ENCODE results near the gene SRSF11.
"Not testable (repeated sequence)": the region's sequence is repeated elsewhere in the genome, so short reads cannot be mapped to it uniquely, and the experiment has no call there.

The SRSF11 gene, protein sequence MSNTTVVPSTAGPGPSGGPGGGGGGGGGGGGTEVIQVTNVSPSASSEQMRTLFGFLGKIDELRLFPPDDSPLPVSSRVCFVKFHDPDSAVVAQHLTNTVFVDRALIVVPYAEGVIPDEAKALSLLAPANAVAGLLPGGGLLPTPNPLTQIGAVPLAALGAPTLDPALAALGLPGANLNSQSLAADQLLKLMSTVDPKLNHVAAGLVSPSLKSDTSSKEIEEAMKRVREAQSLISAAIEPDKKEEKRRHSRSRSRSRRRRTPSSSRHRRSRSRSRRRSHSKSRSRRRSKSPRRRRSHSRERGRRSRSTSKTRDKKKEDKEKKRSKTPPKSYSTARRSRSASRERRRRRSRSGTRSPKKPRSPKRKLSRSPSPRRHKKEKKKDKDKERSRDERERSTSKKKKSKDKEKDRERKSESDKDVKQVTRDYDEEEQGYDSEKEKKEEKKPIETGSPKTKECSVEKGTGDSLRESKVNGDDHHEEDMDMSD

DNA sequence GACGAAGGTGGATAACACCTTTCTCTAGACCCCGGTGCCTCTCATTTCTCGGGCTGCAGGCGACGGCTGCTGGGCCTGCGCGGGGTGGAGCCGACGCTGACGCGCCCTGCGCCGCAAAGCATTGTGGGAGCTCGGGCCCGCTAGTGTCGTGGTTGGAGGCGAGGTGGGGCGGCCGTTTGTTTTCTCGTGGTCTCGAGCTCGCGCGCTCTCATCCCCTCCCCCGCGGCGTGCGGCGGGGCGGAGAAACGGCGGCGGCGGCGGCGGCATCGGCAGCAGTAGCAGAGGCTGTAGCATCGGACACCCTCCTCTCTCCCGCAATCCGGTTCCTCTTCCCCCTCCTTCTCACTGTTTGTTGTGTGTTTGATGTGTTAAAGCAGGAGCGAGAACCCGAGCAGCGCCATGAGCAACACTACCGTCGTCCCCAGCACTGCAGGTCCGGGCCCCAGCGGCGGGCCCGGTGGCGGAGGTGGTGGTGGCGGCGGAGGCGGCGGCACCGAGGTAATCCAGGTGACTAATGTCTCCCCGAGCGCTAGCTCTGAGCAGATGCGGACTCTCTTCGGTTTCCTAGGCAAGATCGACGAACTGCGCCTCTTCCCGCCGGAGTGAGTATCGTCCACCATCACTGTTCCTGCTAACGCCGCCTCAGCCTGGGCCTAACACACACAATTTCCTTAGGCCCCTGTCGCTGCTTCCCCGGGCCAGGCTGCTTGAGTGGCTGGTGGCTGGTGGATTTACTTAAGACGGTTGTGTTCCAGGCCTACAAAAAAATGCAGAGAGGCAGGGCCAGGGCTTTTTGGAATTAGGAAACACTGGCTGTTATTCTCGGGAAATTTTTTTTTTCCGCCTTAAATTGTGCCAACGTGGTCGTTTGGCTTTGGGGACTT is at the start of gene SRSF11:
Gene SRSF11, plus strand, starts transcription at position 143 of the 884 bp plus-strand sequence. Its CDS starts 257 bp downstream, at position 400.
- peak; percentile 92 to 93 for DNase-seq (ENCODE audit: low read depth in 2 of 2)

DNA sequence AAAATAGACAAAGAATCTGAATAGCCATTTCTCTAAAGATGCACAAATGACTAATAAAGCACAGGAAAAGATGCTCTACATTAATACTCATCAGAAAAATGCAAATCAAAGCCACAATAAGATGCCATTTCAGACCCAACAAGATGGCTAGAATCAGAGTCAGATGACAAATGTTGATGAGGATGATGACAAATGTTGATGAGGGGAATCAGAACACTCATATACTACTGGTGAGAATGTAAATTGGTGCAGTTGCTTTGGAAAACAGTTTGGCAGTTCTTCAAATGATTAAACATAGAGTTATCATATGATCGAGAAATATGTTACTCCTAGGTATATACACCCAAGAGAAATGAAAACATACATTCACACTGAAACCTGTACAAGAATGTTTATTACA is 49.7 kb upstream of the SRSF11 start:
- DNase-seq (ENCODE audit: low read depth in 2 of 2), result no peak

DNA sequence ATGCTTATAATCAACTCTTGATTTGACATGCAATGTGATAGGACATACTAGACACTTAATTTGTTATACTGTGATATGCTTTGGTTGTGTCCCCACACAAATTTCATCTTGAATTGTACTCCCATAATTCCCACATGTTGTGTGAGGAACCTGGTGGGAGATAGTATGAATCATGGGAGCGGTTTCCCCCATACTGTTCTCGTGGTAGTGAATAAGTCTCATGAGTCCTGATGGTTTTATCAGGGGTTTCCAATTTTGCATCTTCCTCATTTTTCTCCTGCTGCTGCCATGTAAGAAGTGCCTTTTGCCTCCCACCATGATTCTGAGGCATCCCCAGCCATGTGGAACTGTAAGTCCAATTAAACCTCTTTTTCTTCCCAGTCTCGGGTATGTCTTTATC is 36.0 kb upstream of the SRSF11 start:
- not testable (repeated sequence) for DNase-seq (ENCODE audit: low read depth in 2 of 2)

DNA sequence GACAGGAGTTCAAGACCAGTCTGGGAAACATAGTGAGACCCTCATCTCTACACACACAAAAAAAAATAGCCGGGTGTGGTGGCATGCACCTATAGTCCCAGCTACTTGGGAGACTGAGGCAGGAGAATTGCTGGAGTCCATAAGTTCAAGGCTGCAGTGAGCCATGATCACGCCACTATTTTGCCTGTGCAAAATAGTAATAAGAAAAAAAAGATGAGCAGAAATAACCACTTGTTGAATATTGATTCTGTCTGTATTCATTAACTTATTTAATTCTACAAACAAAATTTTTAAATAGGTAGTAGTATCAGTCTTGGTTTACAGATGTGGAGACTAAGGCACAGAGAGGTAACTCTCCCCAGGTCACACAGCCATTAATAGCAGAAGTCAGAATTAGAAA is 32.7 kb upstream of the SRSF11 start:
- no peak for DNase-seq (ENCODE audit: low read depth in 2 of 2)

DNA sequence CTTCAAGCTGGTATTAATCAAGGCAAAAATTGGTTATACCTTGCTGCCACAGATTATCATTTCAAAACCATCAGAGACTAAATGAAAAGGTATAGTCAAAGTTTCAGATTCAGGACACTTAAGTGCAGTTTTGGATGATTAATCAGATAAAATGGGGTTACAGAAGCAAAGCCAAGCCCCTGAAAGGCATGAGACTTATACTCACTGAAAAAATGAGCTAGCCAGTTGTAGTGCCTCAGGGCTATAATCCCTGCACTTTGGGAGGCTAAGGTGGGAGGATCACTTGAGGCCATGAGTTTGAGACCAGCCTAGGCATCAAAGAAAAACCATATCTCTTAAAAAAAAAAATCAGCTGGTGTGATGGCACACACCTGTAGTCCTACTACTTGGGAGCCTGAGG is 31.0 kb upstream of the SRSF11 start:
- DNase-seq (ENCODE audit: low read depth in 2 of 2), result no peak

DNA sequence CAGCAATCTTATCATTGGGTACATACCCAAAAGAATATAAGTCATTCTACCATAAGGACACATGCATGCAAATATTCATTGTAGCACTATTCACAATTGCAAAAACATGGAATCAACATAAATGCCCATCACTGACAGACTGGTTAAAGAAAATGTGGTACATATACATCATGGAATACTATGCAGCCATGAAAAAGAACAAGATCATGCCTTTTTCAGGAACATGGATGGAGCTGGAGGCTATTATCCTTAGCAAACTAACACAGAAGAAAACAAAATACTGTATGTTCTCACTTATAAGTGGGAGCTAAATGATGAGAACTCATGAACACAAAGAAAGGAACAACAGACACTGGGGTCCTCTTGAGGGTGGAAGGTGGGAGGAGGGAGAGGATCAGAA is 28.7 kb upstream of the SRSF11 start:
- DNase-seq (ENCODE audit: low read depth in 2 of 2), result not testable (repeated sequence)

DNA sequence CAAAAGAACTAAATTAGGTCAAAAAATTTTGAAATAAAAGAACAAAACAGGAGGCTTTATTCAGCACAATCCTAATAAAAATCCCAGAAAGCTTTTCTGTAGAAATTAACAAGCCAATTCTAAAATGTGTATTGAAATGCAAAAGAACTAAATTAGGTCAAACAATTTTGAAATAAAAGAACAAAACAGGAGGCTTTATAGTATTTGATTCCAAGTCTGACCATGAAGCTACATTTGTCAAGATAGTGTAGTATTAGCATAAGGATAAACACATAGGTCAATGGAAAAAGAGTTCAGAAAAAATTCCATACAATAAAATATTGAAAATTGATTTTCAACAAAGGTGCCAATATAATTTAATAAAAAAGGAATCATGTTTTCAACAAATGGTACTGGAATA is 26.6 kb upstream of the SRSF11 start:
- DNase-seq (ENCODE audit: low read depth in 2 of 2), result no peak

DNA sequence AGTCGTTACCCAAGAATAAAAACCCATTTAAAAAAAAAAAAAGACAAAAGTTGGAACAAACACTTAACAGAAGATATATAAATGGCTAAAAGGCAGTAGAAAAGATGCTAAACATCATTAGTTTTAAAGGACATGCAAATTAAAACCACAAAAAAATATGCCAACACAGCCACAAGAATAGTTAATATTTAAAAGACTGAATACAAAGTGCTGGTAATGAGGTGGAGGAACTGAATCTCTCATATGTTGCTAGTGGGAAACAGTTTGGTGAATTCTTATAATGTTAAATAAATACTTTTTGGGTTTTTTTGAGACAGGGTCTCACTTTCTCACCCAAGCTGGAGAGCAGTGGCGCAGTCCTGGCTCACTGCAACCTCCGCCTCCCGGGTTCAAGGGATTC is 25.8 kb upstream of the SRSF11 start:
- no peak for DNase-seq (ENCODE audit: low read depth in 2 of 2)

DNA sequence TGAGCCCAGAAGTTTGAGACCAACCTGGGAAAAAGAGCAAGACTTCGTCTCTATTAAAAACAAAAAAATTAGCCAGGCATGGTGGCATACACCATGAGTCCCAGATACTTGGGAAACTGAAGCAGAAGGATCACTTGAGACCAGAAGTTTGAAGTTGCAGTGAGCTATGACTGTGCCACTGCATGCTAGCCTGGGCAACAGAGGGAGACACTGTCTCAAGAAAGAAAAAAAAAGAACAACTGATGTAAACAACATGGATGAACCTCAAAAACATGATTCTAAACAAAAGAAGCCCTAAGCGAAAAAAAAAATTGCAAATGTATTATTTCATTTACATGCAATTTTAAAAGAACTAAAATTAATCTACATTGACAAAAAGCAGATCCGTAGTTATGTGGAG is 24.8 kb upstream of the SRSF11 start:
- DNase-seq (ENCODE audit: low read depth in 2 of 2), result no peak

DNA sequence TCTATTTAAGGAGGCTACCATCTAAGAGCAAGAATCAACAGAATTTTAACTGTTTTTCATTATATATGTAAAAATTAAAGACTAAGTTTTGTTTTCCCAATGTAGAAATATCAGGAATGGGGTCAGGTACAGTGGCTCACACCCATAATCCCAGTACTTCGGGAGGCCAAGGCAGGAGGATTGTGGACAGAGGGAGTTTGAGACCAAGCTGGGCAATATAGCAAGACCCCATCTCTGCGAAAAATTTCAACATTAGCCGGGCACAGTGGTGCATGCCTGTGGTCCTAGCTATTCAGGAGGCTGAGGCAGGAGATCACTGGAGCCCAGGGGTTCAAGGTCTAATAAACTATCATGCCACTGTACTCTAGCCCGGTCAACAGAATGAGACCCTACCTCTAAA is 21.1 kb upstream of the SRSF11 start:
- DNase-seq (ENCODE audit: low read depth in 2 of 2), result no peak

DNA sequence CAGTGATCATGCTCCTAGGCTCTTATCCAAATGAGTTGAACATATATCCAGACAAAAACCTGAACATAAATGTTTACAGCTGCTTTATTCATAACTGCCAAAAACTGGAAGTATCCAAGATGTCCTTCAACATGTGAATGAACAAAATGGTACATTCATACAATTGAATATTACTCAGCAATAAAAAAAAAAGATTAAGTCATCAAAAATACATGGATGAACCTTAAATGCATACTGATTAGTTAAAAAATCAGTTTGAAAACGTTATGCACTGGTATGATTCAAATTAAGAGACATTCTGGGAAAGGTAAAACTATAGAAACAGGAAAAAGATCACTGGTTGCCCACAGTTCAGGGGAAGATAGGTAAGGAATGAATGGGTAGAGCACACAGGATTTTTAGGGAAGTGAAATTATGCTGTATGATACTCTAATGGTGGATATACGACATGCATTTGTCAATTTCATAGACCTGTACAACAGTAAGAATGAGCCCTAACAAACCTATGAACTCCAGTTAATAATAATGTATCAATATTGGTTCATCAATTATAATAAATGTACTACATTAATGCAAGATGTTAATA is 18.9 kb upstream of the SRSF11 start:
- DNase-seq (ENCODE audit: low read depth in 2 of 2), result no peak

DNA sequence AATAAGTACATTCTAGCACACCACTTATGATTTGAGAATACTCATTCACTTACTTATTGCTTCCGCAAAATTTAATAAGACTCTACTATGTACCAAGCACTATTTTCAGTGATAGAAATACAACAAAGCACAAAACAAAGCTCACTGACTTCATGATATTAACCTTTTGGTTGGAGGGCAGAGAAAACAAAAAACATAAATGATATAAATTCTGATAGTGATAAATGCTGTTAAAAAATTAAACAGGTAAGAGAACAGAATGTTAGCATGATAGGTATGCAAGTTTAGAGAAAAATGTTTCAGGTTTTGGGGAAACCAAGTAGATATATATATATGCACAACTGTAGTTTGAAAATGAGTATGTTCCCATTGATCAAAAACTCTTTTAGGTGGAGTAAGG is 17.0 kb upstream of the SRSF11 start:
- DNase-seq (ENCODE audit: low read depth in 2 of 2), result no peak

DNA sequence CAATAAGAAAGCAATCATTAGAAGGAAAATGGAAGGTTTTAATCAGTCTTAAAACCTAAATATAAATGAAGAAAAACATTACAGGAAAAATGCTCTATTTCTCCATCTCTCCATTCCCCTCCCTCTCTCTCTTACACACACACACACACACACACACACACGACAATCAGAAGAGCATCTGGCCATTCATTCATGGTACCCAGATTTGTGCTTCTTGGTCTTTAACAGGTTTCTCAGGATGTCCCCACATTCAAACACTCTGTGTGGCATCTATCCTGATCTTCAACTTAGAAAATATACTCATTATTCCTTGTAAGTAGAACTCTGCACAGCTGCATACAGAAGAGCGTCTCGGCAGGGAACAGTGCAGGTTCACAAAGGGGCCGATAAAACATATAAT is 16.6 kb upstream of the SRSF11 start:
- no peak for DNase-seq (ENCODE audit: low read depth in 2 of 2)

DNA sequence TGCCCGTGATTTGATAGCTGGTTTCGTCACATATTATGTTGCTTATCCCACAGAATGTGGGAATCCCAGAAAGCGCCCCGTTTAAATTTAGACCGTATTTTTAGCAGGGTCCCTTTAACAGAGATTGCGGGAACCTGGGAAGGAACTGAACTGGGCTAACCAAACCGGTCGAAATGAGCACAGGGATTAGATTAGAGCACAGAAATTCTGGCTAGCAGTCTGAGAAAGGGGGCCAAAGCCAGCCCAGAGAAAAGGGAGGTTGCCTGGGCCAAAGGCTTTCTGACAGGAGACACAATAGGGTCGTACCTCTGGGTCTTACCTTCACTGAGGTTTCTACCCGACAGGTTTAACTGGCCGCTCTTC is 16.1 kb upstream of the SRSF11 start:
- no peak for DNase-seq (ENCODE audit: low read depth in 2 of 2)

DNA sequence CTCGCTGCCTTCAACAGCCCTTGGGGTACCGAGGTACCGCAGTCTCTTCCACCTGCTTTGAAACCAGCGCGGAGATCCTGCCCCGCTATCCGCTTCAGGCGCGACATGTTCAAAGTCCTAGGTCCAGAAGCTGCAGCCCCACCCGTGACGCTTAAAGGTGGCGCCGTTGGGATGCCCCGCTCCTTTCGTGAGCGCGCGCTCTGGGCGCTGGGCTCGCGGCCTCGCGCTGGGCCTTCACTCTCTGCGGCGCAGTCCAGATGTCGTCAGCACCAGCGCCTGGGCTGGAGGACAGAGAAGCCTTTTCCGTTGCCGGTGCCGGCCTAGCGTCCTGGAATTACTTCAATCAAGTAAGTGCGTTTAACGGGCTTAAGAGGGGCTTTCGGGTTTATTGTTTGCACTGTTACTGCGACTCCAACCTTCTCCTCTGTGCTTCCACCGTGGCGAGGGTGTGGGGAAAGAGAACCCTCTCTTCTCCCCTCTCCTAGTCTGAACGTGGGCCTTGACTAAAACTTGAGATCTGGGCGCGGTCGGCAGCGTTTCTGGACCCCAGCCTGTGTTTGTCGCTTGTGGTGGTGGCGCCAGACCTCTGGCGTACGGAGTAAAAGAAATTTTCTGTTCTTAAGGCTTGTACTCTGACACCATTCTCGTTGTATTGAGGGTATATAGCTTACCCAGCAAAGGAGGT is 15.6 kb upstream of the SRSF11 start, which contains the start of gene LRRC40:
Gene LRRC40, minus strand, starts transcription at position 146 of the 685 bp plus-strand sequence. Its CDS starts 39 bp downstream, at position 107.
- DNase-seq (ENCODE audit: low read depth in 2 of 2), result peak; percentile 89 to 93

DNA sequence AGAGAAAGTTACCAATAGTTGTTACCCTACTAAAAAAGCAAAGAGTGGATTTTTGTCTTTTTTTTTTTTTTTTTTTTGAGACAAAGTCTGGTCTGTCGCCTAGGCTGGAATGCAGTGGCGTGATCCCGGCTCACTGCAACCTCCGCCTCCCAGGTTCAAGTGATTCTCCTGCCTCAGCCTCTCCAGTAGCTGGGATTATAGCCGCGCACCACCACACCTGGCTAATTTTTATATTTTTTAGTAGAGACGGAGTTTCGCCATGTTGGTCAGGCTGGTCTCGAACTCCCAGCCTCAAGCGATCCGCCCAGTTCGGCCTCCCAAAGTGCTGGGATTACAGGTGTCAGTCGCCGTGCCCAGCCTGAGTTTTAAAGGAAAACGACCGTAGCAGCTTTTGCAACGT is 14.3 kb upstream of the SRSF11 start:
- DNase-seq (ENCODE audit: low read depth in 2 of 2), result not testable (repeated sequence)

DNA sequence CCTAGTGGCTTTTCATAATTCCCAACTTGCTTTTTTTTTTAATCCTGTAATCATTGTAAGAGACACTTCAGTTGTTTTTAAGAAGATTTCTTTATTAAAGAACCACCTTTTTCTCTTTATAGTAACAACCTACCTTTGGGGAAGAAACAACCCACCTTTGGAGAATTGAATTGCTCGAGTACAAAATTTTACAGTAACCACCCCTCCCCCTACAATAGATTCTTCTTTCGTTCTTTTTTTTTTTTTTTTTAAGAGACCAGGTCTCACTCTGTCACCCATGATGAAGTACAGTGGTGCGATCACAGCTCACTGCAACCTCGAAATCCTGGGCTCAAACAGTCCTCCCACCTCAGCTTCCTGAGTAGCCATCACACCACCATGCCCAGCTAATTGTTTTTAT is 13.7 kb upstream of the SRSF11 start:
- DNase-seq (ENCODE audit: low read depth in 2 of 2), result no peak

DNA sequence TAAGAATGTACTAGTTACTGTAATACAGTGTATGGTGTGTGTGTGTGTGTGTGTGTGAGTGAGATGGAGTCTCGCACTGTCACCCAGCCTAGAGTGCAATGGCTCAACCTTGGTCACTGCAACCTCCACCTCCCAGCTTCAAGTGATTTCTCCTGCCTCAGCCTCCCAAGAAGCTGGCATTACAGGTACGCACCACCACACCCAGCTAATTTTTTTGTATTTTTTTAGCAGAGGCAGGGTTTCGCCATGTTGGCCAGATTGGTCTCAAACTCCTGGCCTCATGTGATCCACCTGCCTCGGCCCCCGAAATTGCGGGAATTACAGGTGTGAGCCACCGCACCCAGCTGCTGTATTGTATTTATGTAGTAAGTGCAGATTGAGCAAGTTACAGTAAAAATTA is 12.9 kb upstream of the SRSF11 start:
- no peak for DNase-seq (ENCODE audit: low read depth in 2 of 2)

DNA sequence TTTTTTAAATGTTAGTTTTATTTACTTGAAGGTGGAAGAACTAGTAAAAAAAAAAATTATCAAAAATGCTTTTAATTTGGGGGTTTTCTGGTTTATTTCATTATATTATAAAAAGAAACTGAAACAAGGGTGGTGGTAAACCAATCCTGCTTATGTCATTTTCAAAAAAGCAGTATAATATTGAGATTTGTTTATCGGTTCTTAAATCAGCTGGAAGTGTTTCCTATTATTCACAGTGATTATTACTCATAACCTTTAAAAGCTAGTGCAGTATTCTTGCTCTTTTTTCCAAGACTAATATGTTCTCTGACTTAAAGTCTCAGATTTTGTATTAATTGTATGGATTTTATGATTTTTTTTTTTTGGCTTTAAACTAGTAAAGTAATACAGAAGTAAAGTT is 10.4 kb upstream of the SRSF11 start:
- DNase-seq (ENCODE audit: low read depth in 2 of 2), result no peak

DNA sequence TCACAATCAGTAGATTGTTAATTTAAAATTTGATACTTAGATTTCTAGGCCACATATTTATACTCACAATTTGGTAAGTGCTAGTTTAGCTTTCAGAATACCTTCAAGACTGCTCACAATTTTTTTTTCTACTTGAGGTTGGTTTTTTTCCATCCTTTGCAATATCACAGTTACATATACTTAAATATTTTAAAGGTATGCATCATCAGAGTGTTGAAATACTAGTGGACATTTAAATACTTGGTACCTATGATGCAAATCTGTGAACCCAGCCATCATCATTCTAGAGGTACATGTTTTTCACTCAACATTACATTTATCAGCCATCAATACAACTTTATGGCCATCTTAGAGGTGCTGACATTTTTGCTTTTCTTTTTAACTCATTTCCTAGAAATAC is 9.6 kb upstream of the SRSF11 start:
- DNase-seq (ENCODE audit: low read depth in 2 of 2), result no peak

DNA sequence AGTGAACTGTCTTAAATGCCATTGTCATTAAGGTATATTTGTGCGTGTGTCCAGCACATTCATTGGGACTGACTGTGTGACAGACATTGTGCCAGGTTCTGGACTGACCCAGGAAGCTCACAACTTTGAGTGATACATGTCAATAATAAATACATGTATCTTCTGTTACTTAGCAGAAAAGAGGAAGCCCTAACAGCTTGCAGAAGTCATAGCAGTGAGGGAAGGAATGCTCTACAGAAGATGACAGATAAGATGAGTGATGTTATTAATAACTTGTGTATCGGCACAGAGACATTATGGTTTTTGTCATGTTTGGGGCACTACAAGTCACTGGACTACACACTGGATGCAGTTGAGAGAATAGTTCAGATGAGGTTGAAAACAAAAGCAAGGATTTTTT is 1.2 kb upstream of the SRSF11 start:
- no peak for DNase-seq (ENCODE audit: low read depth in 2 of 2)
